Uterus (tissue), 2 donors: ENCODE data around the gene FAM114A1.

Source experiments
- POLR2A ChIP-seq, 2 donors: fragments of 450-650 bp; IDR thresholded peaks; one replicate each; pipeline ENCODE4 v1.6.1; 2016; ENCODE audit warnings: antibody characterized with exemption in 2 of 2, mild to moderate bottlenecking in 1 of 2, moderate library complexity in 1 of 2
- TF ChIP-seq, protein P1 (sequence below), 4 experiments: fragments of 200-600 bp in 2 of 4; fragments of 450-650 bp in 2 of 4; sonication (generic) in 2 of 4; IDR thresholded peaks; one replicate each; pipeline ENCODE4 v1.5.1; 2016 to 2019; ENCODE audit warnings: antibody characterized with exemption in 4 of 4, mild to moderate bottlenecking in 2 of 4, moderate library complexity in 1 of 4

DNA sequence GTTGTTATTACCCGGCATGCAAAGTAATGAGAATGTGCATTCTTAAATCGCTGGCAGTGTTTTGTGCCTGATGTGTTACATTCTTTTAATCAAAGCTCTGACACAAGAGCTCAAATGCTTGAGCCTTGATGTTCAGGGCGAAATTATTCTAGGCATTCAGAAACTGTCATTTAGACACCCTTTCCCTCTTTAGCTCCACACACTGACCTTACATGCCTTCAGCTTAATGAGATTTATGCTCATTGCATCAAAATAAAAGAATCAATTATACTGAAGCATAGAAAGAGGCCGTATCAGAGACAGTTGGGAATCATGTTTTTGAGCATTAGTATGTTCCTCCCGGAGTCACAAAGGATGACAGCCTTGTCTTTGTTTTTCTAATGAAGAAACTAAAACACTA lies 56.7 kb downstream of the FAM114A1 start:
- TF ChIP-seq, protein P1, sequence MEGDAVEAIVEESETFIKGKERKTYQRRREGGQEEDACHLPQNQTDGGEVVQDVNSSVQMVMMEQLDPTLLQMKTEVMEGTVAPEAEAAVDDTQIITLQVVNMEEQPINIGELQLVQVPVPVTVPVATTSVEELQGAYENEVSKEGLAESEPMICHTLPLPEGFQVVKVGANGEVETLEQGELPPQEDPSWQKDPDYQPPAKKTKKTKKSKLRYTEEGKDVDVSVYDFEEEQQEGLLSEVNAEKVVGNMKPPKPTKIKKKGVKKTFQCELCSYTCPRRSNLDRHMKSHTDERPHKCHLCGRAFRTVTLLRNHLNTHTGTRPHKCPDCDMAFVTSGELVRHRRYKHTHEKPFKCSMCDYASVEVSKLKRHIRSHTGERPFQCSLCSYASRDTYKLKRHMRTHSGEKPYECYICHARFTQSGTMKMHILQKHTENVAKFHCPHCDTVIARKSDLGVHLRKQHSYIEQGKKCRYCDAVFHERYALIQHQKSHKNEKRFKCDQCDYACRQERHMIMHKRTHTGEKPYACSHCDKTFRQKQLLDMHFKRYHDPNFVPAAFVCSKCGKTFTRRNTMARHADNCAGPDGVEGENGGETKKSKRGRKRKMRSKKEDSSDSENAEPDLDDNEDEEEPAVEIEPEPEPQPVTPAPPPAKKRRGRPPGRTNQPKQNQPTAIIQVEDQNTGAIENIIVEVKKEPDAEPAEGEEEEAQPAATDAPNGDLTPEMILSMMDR (IDR thresholded peaks at IDR 0.05) = no peak
- TF ChIP-seq POLR2A (IDR thresholded peaks at IDR 0.05) = no peak
